Right lobe of liver (tissue), 6 donors: Measurements from ENCODE around the gene TTC12. TPM values are rescaled to one million over a fixed set of nuclear protein-coding genes. Genes with fewer than 3 reads are reported as not detected.

Experiments
- ATAC-seq, 4 donors: fragments of 200-7000 bp; cut with Tn5 transposase; one replicate each; pipeline ENCODE4 v1.9.1; 2020; ENCODE audit warnings: mild to moderate bottlenecking in 4 of 4, moderate library complexity in 4 of 4
- DNase-seq, 3 donors: peaks; one replicate each; pipeline ENCODE4 v3.0.0-alpha.2; 2020
- H3K27ac ChIP-seq, 3 donors: fragments of 200-600 bp; one replicate each; pipeline ENCODE4 v1.8.0; 2022
- H3K27me3 ChIP-seq, 2 donors: fragments of 200-600 bp; one replicate each; pipeline ENCODE4 v1.8.0; 2022
- H3K36me3 ChIP-seq, 4 donors: fragments of 200-600 bp; sonication (generic) in 1 of 4; one replicate each; pipeline versions ENCODE4 v1.5.1 to v1.8.0; 2017 to 2022; ENCODE audit warnings: control low read depth in 1 of 4
- H3K4me1 ChIP-seq, 4 donors: fragments of 200-600 bp; sonication (generic) in 1 of 4; one replicate each; pipeline versions ENCODE4 v1.5.1 to v1.8.0; 2017 to 2022; ENCODE audit warnings: control low read depth in 1 of 4
- H3K4me3 ChIP-seq, 3 donors: fragments of 200-600 bp; one replicate each; pipeline ENCODE4 v1.8.0; 2022
- H3K9me3 ChIP-seq, 4 donors: fragments of 200-600 bp; sonication (generic) in 1 of 4; one replicate each; pipeline versions ENCODE4 v1.5.1 to v1.8.0; 2017 to 2022; ENCODE audit warnings: control low read depth in 1 of 4
- POLR2A ChIP-seq: fragments of 450-650 bp; IDR thresholded peaks from one replicate; pipeline ENCODE4 v1.6.1; 2017; ENCODE audit warnings: antibody characterized with exemption, mild to moderate bottlenecking
- WGBS: methylation state at CpG from one replicate; pipeline ENCODE4 v1.1.6; 2018; ENCODE audit warnings: low coverage, low lambda C conversion rate; ENCODE audit not compliant: insufficient coverage; ENCODE audit errors: missing lambda C conversion rate; 5-methylcytosine and 5-hydroxymethylcytosine counted together
- intact Hi-C, 2 donors: fragments of 100-400 bp; cut with DNase I; formaldehyde crosslinking; loops; one replicate each; pipeline versions ENCODE4 v1.11.2 to v1.14.1; 2022
- total RNA-seq, 6 experiments: library from RNA; depleted of rRNA in 2 of 6; stranded (reverse); fragments of >200 nt in 2 of 6; fragmentation: NEBNext Ultra II Directional in 3 of 6; extraction: Animal tissue kit (Norgen Biotek cat#: 25700) in 3 of 6; gene quantifications; one replicate each; pipeline versions ENCODE4 v1.1.0 to v1.2.4, GENCODE V29; 2016 to 2023
- TF ChIP-seq, protein P1 (sequence below), 4 donors: fragments of 200-600 bp in 3 of 4; fragments of 450-650 bp in 1 of 4; IDR thresholded peaks; one replicate each; pipeline versions ENCODE4 v1.5.1 to v1.8.0; 2016 to 2022; ENCODE audit warnings: antibody characterized with exemption in 4 of 4, mild to moderate bottlenecking in 2 of 4
- donor health status: DM: no; HTN: yes; CAD: no.
- donor health status: DM: no; HTN: no; CAD: no.
- donor health status: DM: no; HTN: no; CAD: no.
- donor health status: DM: no; HTN: yes; CAD: no.
- donor health status: DM: no; HTN: yes; CAD: no.

TTC12 gene
- total RNA-seq, 6 experiments from 2014 or later = 5.1 to 8.9 (median 7.2) TPM

GRCh38 chr11:113392236-113392921 is 78.0 kb downstream of the TTC12 start:
- whole genome bisulfite sequencing = 74% methylated on average over 2 of the region's 3 CpGs
- H3K9me3 ChIP-seq = no peaks in the 10 kb centered on the region
- no peak for ATAC-seq

GRCh38 chr11:113393501-113393985 is 79.2 kb downstream of the TTC12 start:
- 42% methylated on average over 3 of the region's 8 CpGs for WGBS
- no peak overlapping the region for H3K4me3 ChIP-seq
- H3K27me3 ChIP-seq = no peaks in the 10 kb centered on the region
- ATAC-seq = no peak
- H3K27ac ChIP-seq = no peak overlapping the region
- DNase-seq = no peak
- TF ChIP-seq, protein P1, sequence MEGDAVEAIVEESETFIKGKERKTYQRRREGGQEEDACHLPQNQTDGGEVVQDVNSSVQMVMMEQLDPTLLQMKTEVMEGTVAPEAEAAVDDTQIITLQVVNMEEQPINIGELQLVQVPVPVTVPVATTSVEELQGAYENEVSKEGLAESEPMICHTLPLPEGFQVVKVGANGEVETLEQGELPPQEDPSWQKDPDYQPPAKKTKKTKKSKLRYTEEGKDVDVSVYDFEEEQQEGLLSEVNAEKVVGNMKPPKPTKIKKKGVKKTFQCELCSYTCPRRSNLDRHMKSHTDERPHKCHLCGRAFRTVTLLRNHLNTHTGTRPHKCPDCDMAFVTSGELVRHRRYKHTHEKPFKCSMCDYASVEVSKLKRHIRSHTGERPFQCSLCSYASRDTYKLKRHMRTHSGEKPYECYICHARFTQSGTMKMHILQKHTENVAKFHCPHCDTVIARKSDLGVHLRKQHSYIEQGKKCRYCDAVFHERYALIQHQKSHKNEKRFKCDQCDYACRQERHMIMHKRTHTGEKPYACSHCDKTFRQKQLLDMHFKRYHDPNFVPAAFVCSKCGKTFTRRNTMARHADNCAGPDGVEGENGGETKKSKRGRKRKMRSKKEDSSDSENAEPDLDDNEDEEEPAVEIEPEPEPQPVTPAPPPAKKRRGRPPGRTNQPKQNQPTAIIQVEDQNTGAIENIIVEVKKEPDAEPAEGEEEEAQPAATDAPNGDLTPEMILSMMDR (IDR thresholded peaks at IDR 0.05) = no peak
- no peak for TF ChIP-seq POLR2A
- no peaks in the 10 kb centered on the region for H3K9me3 ChIP-seq
- H3K36me3 ChIP-seq = no peaks in the 10 kb centered on the region
- intact Hi-C loops = no loop called here
- no peaks in the 10 kb centered on the region for H3K4me1 ChIP-seq

More at GRCh38 chr11:113392236-113392921, 78.0 kb downstream of the TTC12 start:
- intact Hi-C loops = no loop called here
- DNase-seq = no peak
- no peak for TF ChIP-seq POLR2A
- TF ChIP-seq, protein P1 (IDR thresholded peaks at IDR 0.05) = no peak
- Histone ChIP-seq H3K4me3 (no peak overlapping the region), H3K27ac (no peak overlapping the region), H3K36me3 (no peaks in the 10 kb centered on the region), H3K27me3 (no peaks in the 10 kb centered on the region), H3K4me1 (no peaks in the 10 kb centered on the region)

DNA sequence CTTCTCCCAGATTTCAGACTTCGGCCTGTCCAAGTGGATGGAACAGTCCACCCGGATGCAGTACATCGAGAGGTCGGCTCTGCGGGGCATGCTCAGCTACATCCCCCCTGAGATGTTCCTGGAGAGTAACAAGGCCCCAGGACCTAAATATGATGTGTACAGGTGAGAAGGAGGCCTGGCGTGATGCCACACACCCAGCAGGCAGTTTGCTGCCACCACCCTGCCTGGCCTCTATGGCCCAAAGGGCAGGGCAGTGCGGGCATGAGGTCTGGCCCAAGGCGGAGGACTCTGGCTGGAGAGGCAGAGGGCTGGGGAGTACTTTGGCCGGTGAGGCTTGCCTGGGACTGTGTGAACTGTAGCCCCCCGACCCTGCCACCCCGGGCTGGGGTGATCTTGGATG is 80.5 kb downstream of the TTC12 start:
- intact Hi-C loops = no loop called here

DNA sequence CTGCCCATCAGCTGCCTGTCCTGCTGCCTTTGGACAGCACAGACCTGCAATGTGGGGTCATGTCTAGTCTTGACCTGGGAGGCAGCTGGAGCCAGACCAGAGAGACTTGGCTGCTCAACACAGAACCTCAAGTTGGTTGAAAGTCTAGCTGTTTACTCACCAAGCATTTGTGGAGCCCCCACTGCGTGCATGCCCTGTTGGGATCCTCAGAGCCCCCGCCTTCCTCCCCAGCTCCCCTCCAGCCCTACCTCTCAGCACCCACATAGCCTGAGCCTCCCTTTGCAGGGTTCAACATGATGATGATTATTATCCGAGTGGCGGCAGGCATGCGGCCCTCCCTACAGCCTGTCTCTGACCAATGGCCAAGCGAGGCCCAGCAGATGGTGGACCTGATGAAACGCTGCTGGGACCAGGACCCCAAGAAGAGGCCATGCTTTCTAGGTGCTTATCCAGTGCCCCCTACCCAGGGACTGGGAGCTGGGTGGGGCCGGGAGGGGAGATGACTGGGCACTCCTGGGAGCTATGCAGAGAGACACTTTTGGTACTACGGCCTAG is 81.5 kb downstream of the TTC12 start:
- intact Hi-C loops = no loop called here
- TF ChIP-seq POLR2A = no peak
- TF ChIP-seq, protein P1 (IDR thresholded peaks at IDR 0.05) = no peak

More for the DNA sequence above, 80.5 kb downstream of the TTC12 start:
- DNase-seq (no peak), ATAC-seq (no peak)
- WGBS = no CpG with 5 or more reads among the region's 11 CpGs
- no peak for TF ChIP-seq POLR2A
- TF ChIP-seq, protein P1 (IDR thresholded peaks at IDR 0.05) = no peak
- H3K27ac ChIP-seq = no peak overlapping the region
- no peaks in the 10 kb centered on the region for H3K9me3 ChIP-seq
- no peak overlapping the region for H3K4me3 ChIP-seq
- H3K36me3 ChIP-seq = no peaks in the 10 kb centered on the region
- no peaks in the 10 kb centered on the region for H3K27me3 ChIP-seq
- no peaks in the 10 kb centered on the region for H3K4me1 ChIP-seq

More for the DNA sequence above, 81.5 kb downstream of the TTC12 start:
- no peaks in the 10 kb centered on the region for H3K4me1 ChIP-seq
- H3K36me3 ChIP-seq = no peaks in the 10 kb centered on the region
- H3K9me3 ChIP-seq = no peaks in the 10 kb centered on the region
- no CpG with 5 or more reads among the region's 9 CpGs for WGBS
- no peak for ATAC-seq
- DNase-seq = no peak
- H3K27ac ChIP-seq = no peak overlapping the region
- H3K27me3 ChIP-seq = no peaks in the 10 kb centered on the region
- no peak overlapping the region for H3K4me3 ChIP-seq
